GM12872 (cell line): ENCODE results near the gene CRABP2.

Experiments
- CTCF ChIP-seq: IDR thresholded peaks from 3 replicates; pipeline ENCODE4 v1.5.1; 2011; ENCODE audit warnings: low read depth, mild to moderate bottlenecking, low read length, moderate library complexity; ENCODE audit not compliant: insufficient read depth

CRABP2 gene

GRCh38 chr1:156691191-156691590 lies 14.2 kb downstream of the CRABP2 start:
- TF ChIP-seq CTCF: no peak

- no peak for TF ChIP-seq CTCF
These were observed 14.7 kb downstream of the CRABP2 start for GRCh38 chr1:156690675-156691036.

GRCh38 chr1:156689953-156690674 lies 15.3 kb downstream of the CRABP2 start:
- no peak for TF ChIP-seq CTCF

- TF ChIP-seq CTCF: peak; percentile 98
These were observed 16.1 kb downstream of the CRABP2 start for GRCh38 chr1:156689035-156689952.

GRCh38 chr1:156684227-156684782 lies 21.1 kb downstream of the CRABP2 start:
- 0 out of 3 replicates have a peak, but pooled peaks have one; percentile 17 for TF ChIP-seq CTCF

- no peak for TF ChIP-seq CTCF
These were observed 23.1 kb downstream of the CRABP2 start for GRCh38 chr1:156682166-156682890.
